HG02943 (cell line): ENCODE results near the gene RHAG.
"Not testable (repeated sequence)": the region's sequence is repeated elsewhere in the genome, so short reads cannot be mapped to it uniquely, and the experiment has no call there.

ENCODE experiments used
- ATAC-seq: cut with Tn5 transposase; IDR thresholded peaks from one replicate; pipeline ENCODE4 v1.9.1; 2021; ENCODE audit warnings: mild to moderate bottlenecking, low read depth, moderate library complexity; ENCODE audit not compliant: unreplicated experiment

Gene RHAG

DNA sequence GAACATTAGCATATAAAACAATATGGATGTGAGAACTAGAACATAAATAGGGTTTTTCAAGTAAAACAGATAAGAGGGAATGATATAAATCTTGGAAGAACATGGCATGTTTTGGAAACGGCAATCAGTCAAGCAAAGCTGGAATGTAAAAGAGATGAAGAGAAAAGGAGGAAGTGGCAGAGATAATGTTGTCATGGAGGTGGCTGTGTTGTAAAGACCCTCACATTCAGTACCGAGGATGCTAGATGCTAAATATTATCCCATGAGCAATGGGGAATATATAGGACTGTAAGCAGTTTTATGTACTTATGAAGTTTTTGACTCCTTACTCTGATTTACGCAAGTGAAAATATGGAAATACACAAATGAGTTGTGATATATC lies 702 bp upstream of the RHAG start:
- no peak for ATAC-seq

DNA sequence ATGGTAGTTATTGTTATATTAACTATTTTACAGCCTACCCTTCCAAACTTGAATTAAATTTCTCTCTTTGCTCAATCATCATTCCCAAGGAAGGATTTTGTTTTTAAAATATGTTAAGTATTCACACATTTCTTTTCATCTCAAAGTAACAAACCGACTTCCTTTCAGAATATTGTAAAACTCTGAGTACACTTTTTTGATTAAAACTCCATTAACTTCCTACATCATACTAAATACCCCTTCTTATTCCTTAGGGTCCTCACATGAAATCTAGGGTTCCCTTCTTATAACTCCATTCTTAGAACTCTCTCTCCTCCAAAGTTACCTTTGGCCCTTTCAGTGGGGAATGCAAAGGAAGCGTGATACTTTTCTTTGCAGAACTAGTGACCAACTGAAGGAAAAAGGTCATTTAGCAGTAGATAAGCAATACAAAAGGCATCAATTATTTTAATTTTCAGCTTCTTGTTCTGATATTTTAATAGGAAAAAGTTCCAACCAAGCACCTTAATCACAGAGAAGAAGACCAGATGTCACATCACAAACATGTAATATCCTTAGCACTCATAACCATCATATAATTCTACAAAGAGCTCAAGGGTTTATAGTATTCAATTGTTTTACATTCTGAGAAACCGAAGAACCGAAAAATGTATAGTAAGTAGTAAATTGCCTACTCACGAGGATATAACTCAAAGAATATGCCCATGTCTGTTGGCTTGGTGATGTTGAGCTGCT lies 494 bp downstream of the RHAG start:
- ATAC-seq = no peak

DNA sequence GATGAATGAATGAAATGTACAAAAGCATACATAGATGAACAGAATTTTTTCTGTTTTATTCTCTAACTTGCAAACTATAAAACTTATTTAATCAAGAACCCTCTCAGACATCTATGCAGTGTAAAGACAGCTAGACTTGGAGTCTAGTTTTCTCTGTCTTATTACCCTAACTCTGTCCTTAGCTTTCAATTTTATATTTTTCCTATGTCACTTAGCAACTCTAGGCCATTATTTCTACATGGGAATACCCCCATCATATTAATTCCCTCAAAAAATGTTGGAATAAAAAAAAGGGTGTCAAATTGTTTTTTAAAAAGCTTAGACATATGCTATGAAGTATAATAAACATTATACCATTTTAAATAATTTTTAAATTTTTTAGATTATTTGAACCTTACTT lies 1.2 kb downstream of the RHAG start:
- no peak for ATAC-seq

DNA sequence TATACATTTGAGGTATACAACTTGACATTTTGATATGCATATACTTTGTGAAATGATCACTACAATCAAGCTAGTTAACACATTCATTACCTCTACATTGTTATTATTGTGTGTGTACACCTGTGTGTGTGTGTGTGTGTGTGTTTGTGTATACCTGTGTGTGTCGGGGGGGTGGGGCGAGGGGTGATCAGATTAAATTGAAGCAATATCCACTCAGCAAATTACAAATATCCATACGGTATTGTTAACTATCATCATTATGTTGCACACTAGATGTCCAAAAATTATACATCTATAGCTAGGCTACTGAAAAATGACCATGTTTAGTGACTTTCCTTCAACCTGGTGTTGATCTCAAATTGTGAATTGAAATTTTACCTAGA lies 1.8 kb downstream of the RHAG start:
- ATAC-seq = no peak

DNA sequence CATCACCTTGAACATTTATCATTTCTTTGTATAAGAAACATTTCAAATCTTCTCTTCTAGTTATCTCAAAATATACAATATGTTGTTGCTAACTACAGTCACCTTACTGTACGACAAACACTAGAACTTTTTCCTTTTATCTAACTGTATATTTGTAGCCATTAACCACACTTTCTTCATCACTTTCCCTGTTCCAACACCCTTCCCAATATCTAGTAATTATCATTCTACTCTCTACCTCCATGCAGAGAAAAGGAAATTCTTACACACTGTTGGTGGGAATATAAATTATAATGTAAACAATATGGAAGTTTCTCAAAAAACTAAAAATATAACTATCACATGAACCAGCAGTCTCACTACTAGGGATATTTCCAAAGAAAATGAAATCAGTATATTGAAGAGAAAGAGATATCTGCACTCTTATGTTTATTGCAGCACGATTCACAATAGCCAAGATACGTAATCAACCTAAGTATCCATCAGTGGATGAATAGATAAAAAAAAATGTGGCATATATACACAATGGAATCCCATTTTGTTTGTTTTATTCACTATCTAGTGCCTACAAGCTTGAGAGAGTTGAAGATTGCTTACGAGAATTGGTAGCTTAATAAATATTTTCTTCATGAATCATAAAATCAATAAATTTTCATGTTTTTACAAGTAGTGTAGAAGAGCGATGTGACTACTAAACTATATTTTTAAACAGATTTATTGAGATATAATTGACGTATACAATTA lies 2.4 kb downstream of the RHAG start:
- no peak for ATAC-seq

- ATAC-seq = no peak
These were observed 3.1 kb downstream of the RHAG start for GRCh38 chr6:49633541-49633940.

GRCh38 chr6:49632727-49633126 lies 3.9 kb downstream of the RHAG start:
- ATAC-seq = no peak

- ATAC-seq = not testable (repeated sequence)
These were observed 7.1 kb downstream of the RHAG start for GRCh38 chr6:49629485-49630088.

DNA sequence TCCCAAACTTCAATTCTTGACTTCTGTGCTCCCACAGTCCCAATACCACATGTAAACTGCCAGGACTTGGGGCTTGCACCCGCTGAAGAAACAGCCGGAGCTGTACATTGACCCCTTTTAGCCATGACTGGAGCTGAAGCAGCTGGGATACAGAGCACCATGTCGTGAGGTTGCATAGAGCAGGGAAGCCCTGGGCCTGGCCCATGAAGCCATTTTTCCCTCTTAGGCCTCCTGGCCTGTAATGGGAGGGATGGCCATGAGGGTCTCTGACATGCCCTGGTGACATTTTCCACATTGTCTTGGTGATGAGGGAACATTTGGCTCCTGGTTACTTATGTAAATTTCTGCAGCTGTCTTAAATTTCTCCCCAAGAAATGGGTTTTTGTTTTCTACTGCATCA lies 9.8 kb downstream of the RHAG start:
- no peak for ATAC-seq

GRCh38 chr6:49618257-49618656 lies 18.4 kb downstream of the RHAG start:
- ATAC-seq = no peak

DNA sequence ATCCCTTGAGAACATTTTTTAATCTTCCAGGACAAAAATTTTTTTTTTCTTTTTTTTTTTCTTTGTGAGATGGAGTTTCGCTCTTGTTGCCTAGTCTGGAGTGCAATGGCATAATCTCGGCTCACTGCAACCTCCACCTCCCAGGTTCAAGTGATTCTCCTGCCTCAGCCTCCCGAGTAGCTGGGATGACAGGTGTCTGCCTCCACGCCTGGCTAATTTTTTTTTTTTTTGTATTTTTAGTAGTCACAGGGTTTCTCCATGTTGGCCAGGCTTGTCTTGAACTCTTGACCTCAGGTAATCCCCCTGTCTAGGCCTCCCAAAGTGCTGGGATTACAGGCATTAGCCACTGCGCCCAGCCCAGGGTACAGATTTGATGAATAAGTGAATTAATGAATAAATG lies 22.5 kb downstream of the RHAG start:
- ATAC-seq = not testable (repeated sequence)

- ATAC-seq = no peak
These were observed 27.4 kb downstream of the RHAG start for GRCh38 chr6:49609285-49609684.

GRCh38 chr6:49608275-49608674 lies 28.4 kb downstream of the RHAG start:
- not testable (repeated sequence) for ATAC-seq

DNA sequence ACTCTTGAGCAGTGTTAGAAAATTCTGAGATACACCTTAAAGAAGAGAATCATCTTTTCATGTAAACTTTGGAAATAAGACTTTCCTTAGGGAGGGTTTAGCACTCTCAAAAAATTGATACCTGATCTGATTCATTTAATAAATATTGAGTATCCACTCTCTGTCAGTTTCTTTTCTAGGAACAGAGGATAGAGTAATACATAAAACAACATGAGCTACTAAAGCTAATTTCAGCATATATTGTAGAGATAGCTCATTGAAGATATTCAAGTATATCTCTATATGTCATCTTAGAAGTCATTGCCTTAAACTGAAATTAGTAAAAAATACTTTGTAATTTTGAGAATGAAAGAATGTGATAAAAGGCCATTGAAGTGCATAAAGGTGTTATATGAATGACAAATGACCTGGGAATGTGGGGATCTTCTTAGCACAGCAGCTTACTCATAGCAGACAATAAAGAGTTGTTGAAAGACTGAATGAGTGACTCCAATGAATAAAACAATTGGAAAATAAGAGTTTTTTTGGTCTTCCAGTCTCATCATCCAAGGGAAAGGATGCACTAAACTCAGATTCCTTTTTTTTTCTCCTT lies 29.2 kb downstream of the RHAG start:
- no peak for ATAC-seq

- ATAC-seq = peak; percentile 84
These were observed 29.8 kb downstream of the RHAG start for GRCh38 chr6:49606721-49607390.

DNA sequence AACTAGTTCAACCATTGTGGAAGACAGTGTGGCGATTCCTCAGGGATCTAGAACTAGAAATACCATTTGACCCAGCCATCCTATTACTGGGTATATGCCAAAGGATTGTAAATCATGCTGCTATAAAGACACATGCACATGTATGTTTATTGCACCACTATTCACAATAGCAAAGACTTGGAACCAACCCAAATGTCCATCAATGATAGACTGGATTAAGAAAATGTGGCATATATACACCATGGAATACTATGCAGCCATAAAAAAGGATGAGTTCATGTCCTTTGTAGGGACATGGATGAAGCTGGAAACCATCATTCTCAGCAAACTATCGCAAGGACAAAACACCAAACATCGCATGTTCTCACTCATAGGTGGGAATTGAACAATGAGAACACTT lies 32.6 kb downstream of the RHAG start:
- ATAC-seq = not testable (repeated sequence)

DNA sequence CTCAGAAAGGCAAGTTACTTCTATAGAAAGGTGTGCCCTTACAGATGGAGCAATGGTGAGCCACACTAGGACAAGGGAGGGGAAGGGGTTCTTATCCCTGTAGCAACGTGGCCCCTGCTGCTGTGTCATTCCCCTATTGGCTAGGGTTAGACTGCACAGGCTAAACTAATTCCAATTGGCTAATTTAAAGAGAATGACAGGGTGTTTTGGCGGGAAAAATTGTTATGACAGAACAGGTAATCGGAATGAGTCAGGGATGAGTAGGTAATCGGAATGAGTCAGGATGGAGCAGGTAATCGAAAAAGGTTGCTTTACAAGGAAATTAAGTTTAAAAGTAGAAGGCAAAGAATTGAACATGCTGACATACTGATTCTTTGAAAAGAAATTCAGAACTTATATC lies 49.4 kb downstream of the RHAG start:
- not testable (repeated sequence) for ATAC-seq

GRCh38 chr6:49582529-49582928 lies 54.1 kb downstream of the RHAG start:
- no peak for ATAC-seq

DNA sequence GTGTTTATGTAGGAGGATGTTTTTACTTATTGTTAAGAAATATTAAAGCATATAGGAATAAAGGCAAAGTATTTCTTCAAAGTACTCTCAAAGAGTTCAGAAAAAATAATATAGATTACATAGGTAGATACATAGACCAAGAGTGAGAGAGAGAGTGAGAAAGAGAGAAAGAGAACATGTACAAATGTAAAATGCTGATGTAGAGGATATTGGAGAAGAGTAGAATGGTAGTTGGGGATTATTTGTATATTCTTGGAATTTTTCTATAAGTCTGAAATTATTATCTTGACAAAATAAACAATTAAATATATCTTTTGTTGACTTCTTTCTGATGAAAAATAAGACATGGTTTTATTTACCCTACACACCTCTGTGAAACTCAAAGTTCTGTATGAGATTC lies 57.0 kb downstream of the RHAG start:
- ATAC-seq = no peak

DNA sequence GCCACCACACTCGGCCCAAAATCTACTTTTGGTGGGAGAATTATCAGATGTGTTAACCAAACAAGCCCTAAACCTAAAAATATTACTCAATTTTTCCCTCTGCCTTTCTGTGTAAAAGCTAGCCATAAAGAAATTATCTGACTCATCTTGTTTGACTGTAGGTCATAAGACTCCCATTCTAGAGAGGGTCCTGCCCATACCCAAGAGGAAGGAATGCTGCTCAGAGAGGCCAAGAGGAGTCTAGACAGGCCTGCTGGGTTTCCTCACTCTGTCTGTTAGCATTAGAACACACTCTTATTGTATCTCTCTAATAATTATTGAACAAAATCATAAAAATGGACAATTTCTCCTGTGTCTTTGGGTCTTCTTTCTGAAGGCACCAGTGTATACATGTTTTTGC lies 60.0 kb downstream of the RHAG start:
- ATAC-seq = no peak
